ENCODE data around the gene BASP1.

- TF ChIP-seq GATA3 (IDR thresholded peaks at IDR 0.05; ENCODE audit: low read depth, low read length) (no peak), GATA2 (IDR thresholded peaks at IDR 0.05; ENCODE audit: low read depth, low read length) (no peak)
These were observed 2.1 kb upstream of the BASP1 start for GRCh38 chr5:17215361-17215760.

Measured in SH-SY5Y (cell line).